NCI-H510A treated with DMSO at 0.1 percent for 48 hours (cell line): Measurements from ENCODE around the gene PPFIA3.

Experiments
- DNase-seq: peaks from one replicate; lab custom pipeline; 2025; lab: John Stamatoyannopoulos, UW

Gene PPFIA3

GRCh38 chr19:49182848-49183375 is 63.6 kb downstream of the PPFIA3 start:
- no peak for DNase-seq

GRCh38 chr19:49186108-49186507 is 66.8 kb downstream of the PPFIA3 start:
- no peak for DNase-seq

GRCh38 chr19:49188626-49189200 is 69.4 kb downstream of the PPFIA3 start:
- DNase-seq, result no peak

GRCh38 chr19:49189259-49189658 is 69.9 kb downstream of the PPFIA3 start:
- no peak for DNase-seq

GRCh38 chr19:49190781-49191180 is 71.4 kb downstream of the PPFIA3 start:
- no peak for DNase-seq

- DNase-seq, result no peak
Observed at GRCh38 chr19:49193822-49194394, 74.6 kb downstream of the PPFIA3 start.

GRCh38 chr19:49194408-49194807 is 75.1 kb downstream of the PPFIA3 start:
- DNase-seq, result no peak

GRCh38 chr19:49196527-49197240 is 77.3 kb downstream of the PPFIA3 start:
- no peak for DNase-seq

- DNase-seq, result no peak
Observed at GRCh38 chr19:49200238-49200862, 81.0 kb downstream of the PPFIA3 start.
